ENCODE results near the gene GOLPH3L. TPM values are rescaled to one million over a fixed set of nuclear protein-coding genes. Genes with fewer than 3 reads are reported as not detected.
A peak's percentile ranks its signal among the peaks of the same experiment; 100 is the strongest.

The GOLPH3L gene
- total and polyA plus RNA-seq, 2 of the 13 experiments (the other 11 are each of a cell fraction or from before 2014, with no cell fraction given) = 8.2 to 12.8 TPM

- TF ChIP-seq CHCHD3 (CRISPR knock-in tag; IDR thresholded peaks at IDR 0.05) (no peak), MAF1 (CRISPR knock-in tag; IDR thresholded peaks at IDR 0.05; ENCODE audit: borderline replicate concordance) (no peak), U2AF2 (IDR thresholded peaks at IDR 0.05; ENCODE audit: low read depth, low read length) (no peak), ZNF746 (CRISPR knock-in tag; IDR thresholded peaks at IDR 0.05) (0 out of 2 replicates have a peak, but pooled peaks have one; percentile 29), SP2 (CRISPR knock-in tag; IDR thresholded peaks at IDR 0.05) (peak; percentile 92), HCFC1 (IDR thresholded peaks at IDR 0.05; ENCODE audit: low read depth, low read length) (no peak), TEAD2 (CRISPR knock-in tag; IDR thresholded peaks at IDR 0.05) (no peak), AFF4 (CRISPR knock-in tag; IDR thresholded peaks at IDR 0.05) (no peak), GPBP1L1 (CRISPR knock-in tag; IDR thresholded peaks at IDR 0.05) (no peak), ZNF737 (CRISPR knock-in tag; IDR thresholded peaks at IDR 0.05; ENCODE audit: borderline replicate concordance) (no peak), ZNF770 (CRISPR knock-in tag; IDR thresholded peaks at IDR 0.05) (no peak), ZNF598 (CRISPR knock-in tag; IDR thresholded peaks at IDR 0.05; ENCODE audit: borderline replicate concordance) (peak; percentile 43; the same call in 1 of the 2 replicates), ZBTB25 (CRISPR knock-in tag; IDR thresholded peaks at IDR 0.05) (no peak), ATAD3A (CRISPR knock-in tag; IDR thresholded peaks at IDR 0.05) (no peak), CEBPZ (IDR thresholded peaks at IDR 0.05; ENCODE audit: low read length) (peak; percentile 90), EHMT2 (IDR thresholded peaks at IDR 0.05; ENCODE audit: borderline replicate concordance, low read depth, low read length) (peak; percentile 29; the same call in 1 of the 2 replicates)
These were observed 67.6 kb downstream of the GOLPH3L start, which contains the start of gene ENSA (continued) for GRCh38 chr1:150629115-150629928.
